ENCODE measurements around the gene SHC3.

The SHC3 gene

GRCh38 chr9:88959727-88960469, 218.7 kb downstream of the SHC3 start:
- H3K27me3 ChIP-seq (ENCODE audit: insufficient read depth, low read length), result no peaks in the 10 kb centered on the region
- no peaks in the 10 kb centered on the region for H3K36me3 ChIP-seq (ENCODE audit: insufficient read depth, low read length)
- H3K4me1 ChIP-seq (ENCODE audit: insufficient read depth, low read length), result no peaks in the 10 kb centered on the region
- H2AFZ ChIP-seq (ENCODE audit: low read depth, low read length), result no peak overlapping the region
- no peak overlapping the region for H3K4me3 ChIP-seq (ENCODE audit: low read length)
- peaks cover 2% of the 10 kb centered on the region for H3K9me3 ChIP-seq (ENCODE audit: low read length)

GRCh38 chr9:88957526-88957925, 221.1 kb downstream of the SHC3 start:
- Histone ChIP-seq H3K4me3 (ENCODE audit: low read length) (no peak overlapping the region), H3K4me1 (ENCODE audit: insufficient read depth, low read length) (no peaks in the 10 kb centered on the region), H2AFZ (ENCODE audit: low read depth, low read length) (no peak overlapping the region), H3K27me3 (ENCODE audit: insufficient read depth, low read length) (no peaks in the 10 kb centered on the region), H3K36me3 (ENCODE audit: insufficient read depth, low read length) (no peaks in the 10 kb centered on the region), H3K9me3 (ENCODE audit: low read length) (peaks cover 2% of the 10 kb centered on the region)

Measured in neuron (in vitro differentiated cells).